ENCODE data around the gene LRRC56.
A peak's percentile ranks its signal among the peaks of the same experiment; 100 is the strongest.

- TF ChIP-seq CTCF (CRISPR knock-in tag; IDR thresholded peaks at IDR 0.05) (peak; percentile 90), HCFC1 (IDR thresholded peaks at IDR 0.05; ENCODE audit: low read depth, low read length) (no peak), ASH2L (IDR thresholded peaks at IDR 0.05; ENCODE audit: insufficient read length, low read depth, low read length) (no peak), ZNF253 (CRISPR knock-in tag; IDR thresholded peaks at IDR 0.05; ENCODE audit: borderline replicate concordance) (no peak), TOE1 (CRISPR knock-in tag; IDR thresholded peaks at IDR 0.05) (no peak)
- TF ChIP-seq, protein P1, sequence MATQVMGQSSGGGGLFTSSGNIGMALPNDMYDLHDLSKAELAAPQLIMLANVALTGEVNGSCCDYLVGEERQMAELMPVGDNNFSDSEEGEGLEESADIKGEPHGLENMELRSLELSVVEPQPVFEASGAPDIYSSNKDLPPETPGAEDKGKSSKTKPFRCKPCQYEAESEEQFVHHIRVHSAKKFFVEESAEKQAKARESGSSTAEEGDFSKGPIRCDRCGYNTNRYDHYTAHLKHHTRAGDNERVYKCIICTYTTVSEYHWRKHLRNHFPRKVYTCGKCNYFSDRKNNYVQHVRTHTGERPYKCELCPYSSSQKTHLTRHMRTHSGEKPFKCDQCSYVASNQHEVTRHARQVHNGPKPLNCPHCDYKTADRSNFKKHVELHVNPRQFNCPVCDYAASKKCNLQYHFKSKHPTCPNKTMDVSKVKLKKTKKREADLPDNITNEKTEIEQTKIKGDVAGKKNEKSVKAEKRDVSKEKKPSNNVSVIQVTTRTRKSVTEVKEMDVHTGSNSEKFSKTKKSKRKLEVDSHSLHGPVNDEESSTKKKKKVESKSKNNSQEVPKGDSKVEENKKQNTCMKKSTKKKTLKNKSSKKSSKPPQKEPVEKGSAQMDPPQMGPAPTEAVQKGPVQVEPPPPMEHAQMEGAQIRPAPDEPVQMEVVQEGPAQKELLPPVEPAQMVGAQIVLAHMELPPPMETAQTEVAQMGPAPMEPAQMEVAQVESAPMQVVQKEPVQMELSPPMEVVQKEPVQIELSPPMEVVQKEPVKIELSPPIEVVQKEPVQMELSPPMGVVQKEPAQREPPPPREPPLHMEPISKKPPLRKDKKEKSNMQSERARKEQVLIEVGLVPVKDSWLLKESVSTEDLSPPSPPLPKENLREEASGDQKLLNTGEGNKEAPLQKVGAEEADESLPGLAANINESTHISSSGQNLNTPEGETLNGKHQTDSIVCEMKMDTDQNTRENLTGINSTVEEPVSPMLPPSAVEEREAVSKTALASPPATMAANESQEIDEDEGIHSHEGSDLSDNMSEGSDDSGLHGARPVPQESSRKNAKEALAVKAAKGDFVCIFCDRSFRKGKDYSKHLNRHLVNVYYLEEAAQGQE (IDR thresholded peaks at IDR 0.05; ENCODE audit: borderline replicate concordance in 1 of 2, low read depth in 1 of 2, low read length in 2 of 2), result no peak
These were observed 18.7 kb upstream of the LRRC56 start for GRCh38 chr11:518463-519202.
